Neural cell (in vitro differentiated cells): ENCODE data around the gene GLB1L3. TPM values are rescaled to one million over a fixed set of nuclear protein-coding genes. Genes with fewer than 3 reads are reported as not detected.

Experiments
- H2AFZ ChIP-seq: fragments of 200-600, 300-800 bp; sonication (generic), shearing (Covaris generic); 2 replicates; pipeline ENCODE4 v1.6.0; 2014; ENCODE audit warnings: low read depth, mild to moderate bottlenecking, antibody characterized with exemption, low read length, moderate library complexity
- H3F3A ChIP-seq: fragments of 200-600 bp; shearing (Covaris generic); 2 replicates; pipeline ENCODE4 v1.6.1; 2016; ENCODE audit warnings: mild to moderate bottlenecking, moderate library complexity, mixed read lengths, antibody characterized with exemption, low read length; ENCODE audit not compliant: insufficient read depth, poor library complexity, severe bottlenecking
- H3K27ac ChIP-seq: fragments of 200-600, 300-800 bp; sonication (generic), shearing (Covaris generic); 2 replicates; pipeline ENCODE4 v1.5.1; 2014; ENCODE audit warnings: mild to moderate bottlenecking, low read length, moderate library complexity
- H3K27me3 ChIP-seq: fragments of 300-800, 200-600 bp; sonication (generic), shearing (Covaris generic); 2 replicates; pipeline ENCODE4 v1.6.0; 2014; ENCODE audit warnings: mild to moderate bottlenecking, low read depth, low read length, moderate library complexity; ENCODE audit not compliant: insufficient read depth
- H3K36me3 ChIP-seq: fragments of 300-800, 200-600 bp; sonication (generic), shearing (Covaris generic); 2 replicates; pipeline ENCODE4 v1.5.1; 2014; ENCODE audit warnings: mild to moderate bottlenecking, antibody characterized with exemption, low read length, moderate library complexity; ENCODE audit not compliant: insufficient read depth
- H3K4me2 ChIP-seq: fragments of 300-800, 200-600 bp; sonication (generic), shearing (Covaris generic); 2 replicates; pipeline ENCODE4 v1.6.0; 2014; ENCODE audit warnings: mild to moderate bottlenecking, low read length
- H3K4me3 ChIP-seq: fragments of 300-800, 200-600 bp; sonication (generic), shearing (Covaris generic); 2 replicates; pipeline ENCODE4 v1.5.1; 2014; ENCODE audit warnings: mild to moderate bottlenecking, low read length, moderate library complexity
- H3K79me2 ChIP-seq: fragments of 200-600 bp; shearing (Covaris generic); replicated peaks from 2 replicates; pipeline ENCODE4 v1.6.0; 2014; ENCODE audit warnings: mild to moderate bottlenecking, low read length, moderate library complexity; ENCODE audit not compliant: insufficient read depth
- H3K9ac ChIP-seq: fragments of 300-800, 200-600 bp; sonication (generic), shearing (Covaris generic); 2 replicates; pipeline ENCODE4 v1.6.1; 2016; ENCODE audit warnings: mild to moderate bottlenecking, low read length, mixed read lengths
- H3K9me2 ChIP-seq: fragments of 200-600 bp; shearing (Covaris generic); 2 replicates; pipeline ENCODE4 v1.6.1; 2016; ENCODE audit warnings: mild to moderate bottlenecking, low read length, mixed read lengths; ENCODE audit not compliant: insufficient read depth
- H3K9me3 ChIP-seq: fragments of 200-600, 300-800 bp; sonication (generic), shearing (Covaris generic); 2 replicates; pipeline ENCODE4 v1.6.1; 2016; ENCODE audit warnings: mild to moderate bottlenecking, mixed run types, low read length, moderate library complexity, mixed read lengths
- H4K20me1 ChIP-seq: fragments of 200-600 bp; shearing (Covaris generic); 2 replicates; pipeline ENCODE4 v1.6.1; 2016; ENCODE audit warnings: mild to moderate bottlenecking, mixed run types; ENCODE audit not compliant: insufficient read depth
- CTCF ChIP-seq: fragments of 450-650 bp; IDR thresholded peaks from 2 replicates; pipeline ENCODE4 v1.5.1; 2014; ENCODE audit warnings: antibody characterized with exemption, mild to moderate bottlenecking, moderate library complexity; ENCODE audit not compliant: poor library complexity, severe bottlenecking
- EP300 ChIP-seq: fragments of 450-650 bp; conservative IDR thresholded peaks from 2 replicates; pipeline ENCODE4 v1.6.1; 2014; ENCODE audit warnings: antibody characterized with exemption, mild to moderate bottlenecking, moderate library complexity; ENCODE audit not compliant: poor library complexity, severe bottlenecking
- EZH2 ChIP-seq: fragments of 200-600, 300-800 bp; shearing (Covaris generic), sonication (generic); IDR thresholded peaks from 2 replicates; pipeline ENCODE4 v1.6.1; 2014; ENCODE audit warnings: antibody characterized with exemption, low read length, borderline replicate concordance, mild to moderate bottlenecking; ENCODE audit not compliant: insufficient read depth, poor library complexity, severe bottlenecking
- MXI1 ChIP-seq: fragments of 450-650 bp; conservative IDR thresholded peaks from 2 replicates; pipeline ENCODE4 v1.6.1; 2014; ENCODE audit warnings: antibody characterized with exemption, mild to moderate bottlenecking; ENCODE audit not compliant: poor library complexity, severe bottlenecking
- POLR2AphosphoS5 ChIP-seq: IDR thresholded peaks from 2 replicates; pipeline ENCODE4 v1.6.1; 2012
- RAD21 ChIP-seq: fragments of 450-650 bp; conservative IDR thresholded peaks from 2 replicates; pipeline ENCODE4 v1.6.1; 2014; ENCODE audit warnings: antibody characterized with exemption, mild to moderate bottlenecking, moderate library complexity
- SMC3 ChIP-seq: fragments of 450-650 bp; conservative IDR thresholded peaks from 2 replicates; pipeline ENCODE4 v1.6.1; 2014; ENCODE audit warnings: antibody characterized with exemption, mild to moderate bottlenecking, moderate library complexity; ENCODE audit not compliant: poor library complexity
- TAF1 ChIP-seq: IDR thresholded peaks from 2 replicates; pipeline ENCODE4 v1.6.1; 2012; ENCODE audit warnings: low read depth
- polyA plus RNA-seq: library from polyadenylated mRNA; depleted of rRNA; stranded (reverse); fragments of >200 nt; gene quantifications from 2 replicates; pipeline ENCODE4 v1.2.3, GENCODE V29; 2014
- TF ChIP-seq, protein P1 (sequence below): IDR thresholded peaks from 2 replicates; pipeline ENCODE4 v1.6.1; 2012; ENCODE audit warnings: borderline replicate concordance

Gene GLB1L3
- polyA plus RNA-seq, 1 donor from 2014 or later = 0.19 TPM

DNA sequence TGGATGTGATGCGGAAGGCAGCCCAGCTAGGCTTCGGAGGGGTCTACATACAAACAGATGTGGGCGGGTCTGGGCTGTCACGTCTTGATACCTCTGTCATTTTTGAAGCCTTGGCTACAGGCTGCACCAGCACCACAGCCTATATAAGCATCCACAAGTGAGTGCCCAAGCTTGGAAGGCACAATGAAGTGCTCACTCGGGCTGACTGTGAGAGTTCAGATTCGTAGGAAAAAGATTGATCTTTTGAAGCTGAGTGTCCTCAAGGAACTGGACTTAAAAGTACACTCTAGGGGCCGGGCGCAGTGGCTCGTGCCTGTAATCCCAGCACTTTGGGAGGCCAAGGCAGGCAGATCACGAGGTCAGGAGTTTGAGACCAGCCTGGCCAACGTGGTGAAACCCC, 19.1 kb upstream of the GLB1L3 start:
- TF ChIP-seq TAF1 (no peak), SMC3 (no peak), MXI1 (no peak), CTCF (no peak), EP300 (no peak), EZH2 (no peak), POLR2AphosphoS5 (no peak), RAD21 (no peak)
- TF ChIP-seq, protein P1, sequence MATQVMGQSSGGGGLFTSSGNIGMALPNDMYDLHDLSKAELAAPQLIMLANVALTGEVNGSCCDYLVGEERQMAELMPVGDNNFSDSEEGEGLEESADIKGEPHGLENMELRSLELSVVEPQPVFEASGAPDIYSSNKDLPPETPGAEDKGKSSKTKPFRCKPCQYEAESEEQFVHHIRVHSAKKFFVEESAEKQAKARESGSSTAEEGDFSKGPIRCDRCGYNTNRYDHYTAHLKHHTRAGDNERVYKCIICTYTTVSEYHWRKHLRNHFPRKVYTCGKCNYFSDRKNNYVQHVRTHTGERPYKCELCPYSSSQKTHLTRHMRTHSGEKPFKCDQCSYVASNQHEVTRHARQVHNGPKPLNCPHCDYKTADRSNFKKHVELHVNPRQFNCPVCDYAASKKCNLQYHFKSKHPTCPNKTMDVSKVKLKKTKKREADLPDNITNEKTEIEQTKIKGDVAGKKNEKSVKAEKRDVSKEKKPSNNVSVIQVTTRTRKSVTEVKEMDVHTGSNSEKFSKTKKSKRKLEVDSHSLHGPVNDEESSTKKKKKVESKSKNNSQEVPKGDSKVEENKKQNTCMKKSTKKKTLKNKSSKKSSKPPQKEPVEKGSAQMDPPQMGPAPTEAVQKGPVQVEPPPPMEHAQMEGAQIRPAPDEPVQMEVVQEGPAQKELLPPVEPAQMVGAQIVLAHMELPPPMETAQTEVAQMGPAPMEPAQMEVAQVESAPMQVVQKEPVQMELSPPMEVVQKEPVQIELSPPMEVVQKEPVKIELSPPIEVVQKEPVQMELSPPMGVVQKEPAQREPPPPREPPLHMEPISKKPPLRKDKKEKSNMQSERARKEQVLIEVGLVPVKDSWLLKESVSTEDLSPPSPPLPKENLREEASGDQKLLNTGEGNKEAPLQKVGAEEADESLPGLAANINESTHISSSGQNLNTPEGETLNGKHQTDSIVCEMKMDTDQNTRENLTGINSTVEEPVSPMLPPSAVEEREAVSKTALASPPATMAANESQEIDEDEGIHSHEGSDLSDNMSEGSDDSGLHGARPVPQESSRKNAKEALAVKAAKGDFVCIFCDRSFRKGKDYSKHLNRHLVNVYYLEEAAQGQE = no peak
- H3K79me2 ChIP-seq = peaks cover 10% of the 10 kb centered on the region
- H3K4me3 ChIP-seq = no peak overlapping the region
- H3K9me3 ChIP-seq = no peaks in the 10 kb centered on the region
- H3K4me2 ChIP-seq = no peak overlapping the region
- H4K20me1 ChIP-seq = no peaks in the 10 kb centered on the region
- H3K27me3 ChIP-seq = no peaks in the 10 kb centered on the region
- no peak overlapping the region for H3K27ac ChIP-seq
- H2AFZ ChIP-seq = no peak overlapping the region
- H3F3A ChIP-seq = no peaks in the 10 kb centered on the region
- no peak overlapping the region for H3K9ac ChIP-seq
- H3K36me3 ChIP-seq = no peaks in the 10 kb centered on the region
- no peaks in the 10 kb centered on the region for H3K9me2 ChIP-seq

- no peak overlapping the region for H2AFZ ChIP-seq
- no peak overlapping the region for H3K4me2 ChIP-seq
- H3K27me3 ChIP-seq = no peaks in the 10 kb centered on the region
- no peak overlapping the region for H3K27ac ChIP-seq
- peaks cover 10% of the 10 kb centered on the region for H3K79me2 ChIP-seq
- no peaks in the 10 kb centered on the region for H3K9me3 ChIP-seq
- H3K9me2 ChIP-seq = no peaks in the 10 kb centered on the region
- TF ChIP-seq, protein P1 = no peak
- TF ChIP-seq EP300 = no peak
- TF ChIP-seq TAF1 = no peak
- no peak for TF ChIP-seq SMC3
- no peak for TF ChIP-seq RAD21
- no peak for TF ChIP-seq EZH2
- no peak for TF ChIP-seq POLR2AphosphoS5
- no peak for TF ChIP-seq CTCF
- no peak for TF ChIP-seq MXI1
- no peaks in the 10 kb centered on the region for H4K20me1 ChIP-seq
- no peak overlapping the region for H3K4me3 ChIP-seq
- no peaks in the 10 kb centered on the region for H3F3A ChIP-seq
- H3K9ac ChIP-seq = no peak overlapping the region
- H3K36me3 ChIP-seq = no peaks in the 10 kb centered on the region
These were observed 17.6 kb upstream of the GLB1L3 start for GRCh38 chr11:134258577-134258976.
